Kidney glomerular epithelial cell (primary cell): ENCODE measurements around the gene TLX2.

Experiments
- DNase-seq: peaks from one replicate; lab custom pipeline; 2025; lab: John Stamatoyannopoulos, UW

The TLX2 gene

DNA sequence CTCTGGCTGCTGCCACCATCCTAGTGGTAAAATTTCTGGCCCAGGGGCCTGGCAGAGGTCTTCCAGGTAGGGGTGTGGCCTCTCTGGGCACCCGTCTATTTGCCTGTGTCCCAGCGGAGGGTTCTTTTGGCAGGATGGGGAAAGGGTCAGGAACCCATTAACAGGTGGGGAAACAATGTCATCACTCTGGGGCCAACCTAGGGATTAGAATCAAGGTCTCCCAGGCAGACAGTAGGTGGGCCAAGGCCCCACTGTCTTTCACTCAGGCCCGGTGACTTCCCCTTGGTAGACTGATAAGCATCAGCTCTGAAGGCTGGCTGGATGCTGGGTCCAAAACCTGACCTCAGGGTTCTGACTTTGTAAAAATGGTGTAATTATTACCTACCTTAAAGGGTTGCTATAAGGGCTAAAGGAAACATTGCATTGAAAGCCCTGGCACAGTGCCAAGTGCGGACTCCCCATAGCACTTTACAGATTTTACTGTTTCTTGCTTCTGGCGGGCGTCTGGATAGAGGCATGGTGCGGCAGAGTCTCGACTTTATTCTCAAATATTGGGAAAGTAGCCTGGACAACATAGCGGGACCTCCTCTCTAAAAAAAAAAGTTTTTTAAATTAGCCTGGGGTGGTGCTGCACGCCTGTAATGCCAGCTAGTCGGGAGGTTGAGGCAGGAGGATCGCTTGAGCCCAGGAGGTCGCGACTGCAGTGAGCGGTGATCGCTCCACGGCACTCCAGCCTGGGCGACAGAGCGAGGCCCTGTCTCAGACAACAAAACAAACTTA, 17.1 kb upstream of the TLX2 start:
- no peak for DNase-seq

DNA sequence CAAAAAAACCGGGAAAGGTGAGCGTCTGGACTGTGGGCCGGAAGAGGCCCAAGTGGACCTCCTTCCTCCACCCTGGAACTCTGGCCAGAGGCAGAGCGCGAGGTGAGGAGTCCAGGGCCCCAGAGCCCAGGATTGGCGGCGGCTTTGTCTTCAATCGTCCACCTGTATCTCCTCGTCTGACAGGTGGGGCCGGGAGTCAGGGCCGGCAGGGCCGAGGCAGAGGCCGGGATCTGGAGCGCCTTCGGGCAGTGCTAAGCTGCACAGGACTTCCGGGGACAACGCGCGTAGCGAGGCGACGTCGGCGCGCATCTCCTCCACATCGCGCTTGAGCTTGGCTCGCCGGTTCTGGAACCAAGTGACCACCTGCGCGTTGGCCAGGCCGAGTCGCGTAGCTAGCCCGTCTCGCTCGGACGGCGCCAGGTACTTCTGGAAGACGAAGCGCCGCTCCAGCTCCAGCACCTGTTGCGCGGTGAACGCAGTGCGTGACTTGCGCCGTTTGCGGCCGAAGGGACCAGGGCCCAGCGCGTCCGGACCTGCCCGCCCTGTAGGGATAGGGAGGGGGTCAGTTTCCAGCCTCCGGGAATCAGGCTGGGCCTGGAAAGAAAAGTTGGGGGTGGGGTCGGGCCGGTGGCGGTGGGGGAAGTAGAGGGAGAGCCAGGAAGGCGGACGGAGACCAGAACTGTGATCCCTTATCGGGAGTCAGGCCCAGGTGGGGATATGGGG, 16.3 kb upstream of the TLX2 start:
- DNase-seq: no peak

DNA sequence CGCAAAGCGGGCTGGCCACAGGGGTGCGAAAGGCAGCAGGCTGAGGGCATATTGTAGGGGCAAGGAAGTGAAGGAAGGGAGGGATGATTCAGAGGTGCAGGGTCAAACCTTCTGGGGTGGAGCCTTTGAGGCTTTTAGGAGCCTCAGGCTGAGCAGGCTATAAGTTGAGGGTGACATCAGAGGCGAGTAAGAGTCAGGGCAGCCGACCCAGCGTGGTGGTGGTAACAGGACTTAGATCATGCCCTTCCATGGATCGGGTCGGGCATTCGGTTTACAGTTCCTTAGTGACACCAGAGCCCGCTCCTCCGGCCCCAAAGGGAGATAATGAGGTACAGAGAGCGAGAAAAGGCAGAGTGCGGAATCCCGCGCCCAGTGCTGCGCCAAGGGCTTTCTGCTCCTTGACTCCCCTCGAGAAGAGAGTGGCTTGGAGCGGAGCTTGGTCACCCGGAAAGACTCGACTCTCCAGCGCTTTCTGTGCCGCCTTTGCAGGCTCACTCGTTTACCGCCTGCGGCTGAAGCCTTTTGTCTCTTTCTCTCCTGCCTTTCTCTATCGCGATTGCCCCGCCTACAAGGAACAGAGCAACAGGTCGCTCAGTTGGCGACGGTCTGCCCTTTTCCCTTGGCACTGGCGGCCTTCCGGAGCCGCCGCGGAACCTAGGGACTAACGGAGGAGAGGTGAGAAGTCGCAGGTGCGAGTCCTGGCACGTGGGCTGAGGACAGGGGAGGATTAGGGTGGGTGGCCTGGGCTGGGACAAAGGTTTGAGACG, 15.6 kb upstream of the TLX2 start:
- DNase-seq: no peak

DNA sequence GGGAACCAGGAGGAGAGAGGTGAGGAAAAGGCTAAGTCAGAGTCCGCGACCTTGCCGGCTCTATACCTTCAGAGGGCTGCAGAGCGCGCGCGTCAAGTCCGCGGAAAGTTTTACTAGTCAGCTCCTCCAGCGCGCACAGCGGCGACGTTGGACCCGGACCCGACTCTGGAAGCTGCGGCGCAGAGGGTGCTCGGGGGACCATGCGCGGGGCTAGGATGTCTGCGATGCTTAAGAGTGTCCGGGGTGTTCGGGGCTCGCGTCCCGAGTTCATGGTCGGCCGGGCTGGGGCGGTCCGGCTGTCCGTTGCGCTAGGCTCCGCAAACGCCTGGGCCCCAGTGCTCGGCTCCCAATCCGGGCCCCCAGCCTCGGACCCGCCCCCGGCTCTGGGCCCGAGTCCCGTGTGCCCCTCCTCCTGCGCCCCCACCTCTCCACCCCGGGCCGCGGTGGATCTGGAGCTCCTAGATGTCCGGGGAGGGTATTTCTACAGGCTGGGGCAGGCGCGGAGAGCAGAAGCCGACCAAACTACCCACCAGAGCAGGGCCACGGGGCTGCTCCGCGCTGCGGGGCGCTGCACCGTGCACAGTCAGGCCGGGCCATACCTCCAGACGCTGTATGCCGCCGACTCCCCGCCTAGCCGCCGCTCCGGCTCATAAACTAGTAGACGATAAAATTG, 14.8 kb upstream of the TLX2 start, which contains the start of gene LBX2:
Gene LBX2, minus strand, starts transcription at position 337 of the 673 bp plus-strand sequence. Its CDS starts 66 bp downstream, at position 271.
- no peak for DNase-seq

DNA sequence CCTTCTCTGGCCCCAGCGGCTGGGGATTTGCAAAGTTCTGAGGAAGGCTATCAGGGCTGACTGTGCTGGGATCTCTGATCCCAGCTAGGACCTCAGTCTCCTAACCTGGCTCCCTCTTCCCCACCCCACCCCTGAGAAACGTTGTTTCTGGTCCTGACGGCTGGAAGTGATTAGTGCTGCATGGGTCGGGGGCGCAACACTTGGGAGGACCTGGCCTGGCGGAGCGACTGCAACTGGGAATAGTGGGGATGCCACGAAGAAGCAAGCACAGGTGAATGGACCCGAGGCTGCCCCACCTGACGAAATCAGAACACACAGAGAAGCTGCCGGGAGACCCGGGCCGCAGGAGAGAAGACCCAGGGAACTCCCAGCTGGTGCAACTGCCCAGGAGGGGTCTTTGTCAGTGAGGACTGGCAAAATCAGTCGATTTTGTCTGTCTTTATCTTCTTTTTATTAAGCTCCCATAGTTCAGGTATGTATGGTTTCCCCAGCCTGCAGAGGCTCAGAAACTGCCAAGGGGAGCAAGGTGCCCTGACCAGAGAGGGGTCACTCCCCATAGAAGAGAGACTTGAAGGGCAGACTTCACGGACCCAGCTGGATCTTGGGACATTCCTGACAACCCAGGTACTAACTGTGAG, 14.2 kb upstream of the TLX2 start:
- DNase-seq: no peak

DNA sequence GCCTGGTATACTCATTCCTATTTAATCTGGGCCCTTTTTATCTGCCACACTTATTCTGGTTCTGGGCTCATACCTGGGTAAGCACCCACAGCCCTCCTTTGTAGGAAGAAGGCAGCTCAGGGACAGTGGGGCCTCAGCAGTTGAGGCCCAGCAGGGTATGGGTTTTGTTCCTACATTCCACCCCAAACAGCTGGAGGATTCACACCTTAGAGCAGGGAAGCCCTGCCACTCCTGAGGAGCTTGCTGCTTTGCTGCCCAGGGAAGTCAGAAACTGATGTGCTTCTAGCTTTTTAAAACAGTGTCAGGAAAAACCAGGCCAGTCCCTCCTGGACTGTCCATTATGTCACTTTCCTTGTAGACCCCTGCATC, 13.7 kb upstream of the TLX2 start:
- no peak for DNase-seq

DNA sequence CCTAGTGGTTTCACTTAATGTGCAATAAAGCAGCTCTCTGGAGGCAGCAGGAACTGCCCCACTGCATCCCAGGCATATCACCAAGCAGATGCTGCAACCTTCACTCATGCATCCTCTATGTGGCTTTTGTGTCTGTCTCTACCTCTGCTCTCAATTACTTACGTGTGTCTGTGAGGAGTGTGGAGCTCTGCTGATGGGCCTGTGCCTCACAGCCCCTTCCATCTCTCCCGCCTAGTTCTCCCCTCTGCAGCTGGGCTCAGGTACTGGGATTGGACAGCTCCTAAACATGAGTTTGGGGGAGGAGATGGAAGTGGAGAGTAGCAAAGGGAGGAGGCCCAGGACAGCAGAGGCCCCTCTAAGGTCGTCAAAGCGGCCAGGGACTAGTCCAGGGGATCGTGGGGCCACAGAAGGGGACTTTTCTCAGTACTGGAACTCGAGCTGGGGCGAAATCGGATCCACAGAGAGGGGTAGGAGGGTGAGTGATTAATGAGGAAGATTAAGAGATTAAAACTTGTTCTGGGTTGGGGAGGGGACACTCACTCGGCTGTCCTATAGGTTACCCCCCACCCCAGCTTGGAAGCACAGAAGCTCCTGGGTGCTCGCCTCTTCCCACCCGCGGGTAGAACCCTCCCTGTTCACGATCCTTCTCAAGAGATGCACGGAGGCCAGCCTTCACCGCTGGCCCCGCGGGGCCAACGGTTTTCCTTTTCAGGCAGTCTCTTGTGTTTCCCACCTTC, 12.7 kb upstream of the TLX2 start:
- no peak for DNase-seq

DNA sequence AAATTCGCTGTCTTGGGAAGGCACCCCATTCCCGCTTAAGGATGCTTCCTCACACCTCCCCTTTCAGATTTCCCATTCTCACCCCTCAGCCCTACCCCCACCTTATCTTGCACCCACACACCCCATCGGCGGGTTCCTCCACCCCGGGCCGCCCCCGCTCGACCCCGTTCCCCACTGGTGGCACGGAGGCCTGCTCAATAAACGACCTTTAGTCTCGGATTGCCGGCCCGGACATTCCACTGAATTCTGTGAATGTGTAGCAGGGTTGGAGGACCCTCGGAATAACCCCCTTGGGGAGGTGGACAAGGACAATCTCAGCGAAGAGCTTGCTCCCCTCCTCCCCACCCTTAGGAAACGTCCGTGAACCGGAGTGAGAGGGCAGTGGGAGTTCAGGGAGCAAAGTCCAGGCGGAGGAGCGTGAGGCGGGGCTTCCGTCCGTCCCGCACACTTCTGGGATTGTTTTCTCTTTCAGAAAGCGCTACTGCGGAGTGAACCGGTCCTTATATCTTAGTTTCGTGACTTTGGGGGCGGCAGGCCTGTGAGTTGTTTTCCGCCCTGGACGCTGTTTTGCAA, 12.0 kb upstream of the TLX2 start:
- no peak for DNase-seq

DNA sequence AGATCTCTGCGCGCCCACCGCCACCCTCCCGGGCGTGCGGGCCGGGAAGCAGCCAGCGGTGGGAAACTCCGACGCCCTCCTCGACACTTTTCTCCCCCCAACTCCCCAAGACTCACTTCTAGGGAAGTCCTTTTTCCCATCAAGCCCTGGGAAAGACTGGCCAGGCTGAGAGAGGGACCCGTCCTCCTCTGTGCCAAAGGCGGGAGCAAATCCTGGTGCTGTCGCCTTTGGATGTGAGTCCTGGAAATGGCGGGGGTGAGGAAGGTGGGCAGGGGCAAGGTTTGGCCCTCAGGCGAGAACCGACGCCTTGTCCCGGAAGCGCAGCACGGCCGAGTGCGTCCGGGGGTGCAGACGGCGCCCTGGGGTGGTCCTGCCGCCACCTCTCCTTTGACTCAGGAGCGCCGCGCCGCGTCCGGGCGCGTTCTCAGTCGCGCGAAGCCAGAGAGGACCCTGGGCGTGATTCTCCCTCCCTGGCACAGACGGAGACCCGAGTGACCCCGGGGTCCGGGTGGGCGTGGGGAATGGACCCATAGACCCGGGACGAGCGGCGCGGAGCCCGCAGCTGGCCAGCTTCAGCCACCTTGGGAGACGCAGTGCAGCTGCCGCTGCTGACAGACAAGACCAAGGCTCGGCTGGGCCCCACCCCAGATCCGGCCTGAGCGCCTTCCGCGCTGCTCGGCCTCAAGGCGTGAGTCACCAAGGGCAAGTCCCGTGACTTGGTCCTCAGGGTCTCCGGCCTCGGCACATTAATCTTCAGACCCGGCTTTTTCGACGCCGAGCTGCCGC, 11.3 kb upstream of the TLX2 start:
- peak; percentile 17 for DNase-seq

DNA sequence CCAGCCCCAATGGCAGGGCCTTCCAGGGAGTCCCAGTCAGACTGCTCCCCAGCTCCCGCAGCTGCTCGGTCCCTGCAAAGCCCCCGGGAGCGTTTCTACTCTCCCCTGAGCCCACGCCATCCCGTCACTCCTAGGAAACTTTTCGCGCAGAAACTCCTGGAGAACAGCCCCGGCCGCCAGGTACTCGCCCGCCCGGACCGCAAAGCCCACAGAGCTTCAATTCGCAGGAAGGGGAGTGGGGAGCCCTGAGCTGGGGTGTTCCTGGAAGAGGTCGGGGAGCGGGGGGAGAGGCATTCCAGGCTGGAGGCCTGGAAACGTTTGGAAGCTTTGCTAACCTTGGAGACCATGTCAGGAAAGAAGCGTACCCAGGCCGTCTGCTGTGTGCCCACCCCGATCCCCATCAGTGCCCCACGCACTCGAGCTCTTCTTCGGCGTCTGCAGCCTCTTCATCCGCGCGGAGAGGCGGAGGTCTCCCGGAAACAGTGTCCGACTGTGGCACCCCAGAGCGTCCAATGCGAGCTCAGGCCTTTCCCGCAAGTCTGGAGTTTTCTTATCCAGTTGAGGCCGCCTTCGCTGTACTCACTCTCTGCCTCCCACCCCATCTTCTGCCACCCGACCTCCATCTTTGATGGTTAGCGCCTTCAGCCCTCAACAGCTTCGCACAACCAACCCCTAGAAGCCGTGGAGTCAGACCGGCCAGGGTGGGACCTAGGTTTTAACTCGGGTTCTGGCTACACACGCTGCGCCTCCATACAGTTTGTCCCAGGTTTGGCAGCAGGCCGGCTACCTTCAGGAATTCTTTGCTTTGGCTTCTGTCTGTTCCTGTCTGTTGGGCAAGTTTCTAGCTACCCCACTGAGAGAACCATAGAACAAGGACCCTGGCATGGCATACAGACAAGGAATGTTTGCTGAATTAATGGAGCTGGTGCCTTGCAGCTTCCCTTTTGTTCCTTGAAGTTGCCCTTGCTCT, 10.5 kb upstream of the TLX2 start:
- DNase-seq: no peak

DNA sequence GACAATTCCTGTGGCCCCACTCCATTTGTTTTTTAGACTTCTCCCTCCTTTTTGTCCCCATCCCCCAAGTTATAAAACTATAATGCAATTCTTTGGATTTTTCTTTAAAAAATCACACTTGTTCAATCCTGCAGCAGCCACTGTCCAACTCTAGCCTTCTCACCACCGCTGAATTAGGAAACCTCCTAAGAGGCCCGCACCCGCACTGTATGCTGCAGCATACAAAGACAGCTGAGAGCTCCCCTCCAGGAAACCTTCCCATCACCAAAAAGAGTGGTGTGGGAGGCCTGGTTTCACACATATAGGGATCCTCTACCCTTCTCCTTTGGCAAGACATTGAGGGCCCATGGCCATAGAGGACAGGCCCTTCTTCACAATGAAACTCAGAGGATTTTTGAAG, 9.7 kb upstream of the TLX2 start:
- DNase-seq: no peak

DNA sequence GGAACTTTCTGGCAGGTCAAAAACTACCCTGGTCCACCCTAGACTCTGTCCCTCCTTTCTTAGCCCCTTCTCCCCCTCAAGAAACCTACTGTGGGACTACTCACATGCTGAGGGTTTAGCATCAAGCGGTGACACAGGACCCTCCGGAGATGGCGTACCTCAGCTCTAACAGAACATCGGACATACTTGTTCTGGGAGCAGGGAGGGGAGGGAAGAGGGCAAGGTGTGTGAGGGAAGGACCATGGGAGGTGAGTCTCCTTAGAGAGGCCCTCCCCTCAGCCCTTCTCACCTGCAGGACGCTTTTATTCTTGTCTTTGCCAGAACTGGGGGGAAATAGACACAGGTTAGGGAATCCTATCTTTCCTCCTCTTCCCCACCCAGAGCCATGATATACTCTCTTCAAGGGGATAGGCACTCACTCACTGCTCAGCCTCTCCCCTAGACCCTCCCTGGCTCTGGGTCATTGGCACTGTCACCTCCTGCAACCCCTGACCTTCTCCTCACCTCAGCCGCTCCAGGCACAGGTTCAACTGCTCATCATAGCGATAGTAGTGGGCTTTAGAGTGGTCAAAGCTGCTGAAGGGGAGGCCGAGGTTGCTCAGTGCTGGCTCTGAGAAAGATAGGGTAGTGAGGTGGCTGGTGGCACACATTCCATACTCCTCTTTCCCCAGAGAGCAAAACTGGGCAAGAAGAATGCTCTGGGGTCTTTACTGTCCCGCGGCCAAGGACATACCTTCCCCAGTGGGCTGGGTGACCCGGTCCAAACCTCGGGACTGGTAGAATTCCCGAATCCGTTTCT, 8.6 kb upstream of the TLX2 start:
- no peak for DNase-seq

DNA sequence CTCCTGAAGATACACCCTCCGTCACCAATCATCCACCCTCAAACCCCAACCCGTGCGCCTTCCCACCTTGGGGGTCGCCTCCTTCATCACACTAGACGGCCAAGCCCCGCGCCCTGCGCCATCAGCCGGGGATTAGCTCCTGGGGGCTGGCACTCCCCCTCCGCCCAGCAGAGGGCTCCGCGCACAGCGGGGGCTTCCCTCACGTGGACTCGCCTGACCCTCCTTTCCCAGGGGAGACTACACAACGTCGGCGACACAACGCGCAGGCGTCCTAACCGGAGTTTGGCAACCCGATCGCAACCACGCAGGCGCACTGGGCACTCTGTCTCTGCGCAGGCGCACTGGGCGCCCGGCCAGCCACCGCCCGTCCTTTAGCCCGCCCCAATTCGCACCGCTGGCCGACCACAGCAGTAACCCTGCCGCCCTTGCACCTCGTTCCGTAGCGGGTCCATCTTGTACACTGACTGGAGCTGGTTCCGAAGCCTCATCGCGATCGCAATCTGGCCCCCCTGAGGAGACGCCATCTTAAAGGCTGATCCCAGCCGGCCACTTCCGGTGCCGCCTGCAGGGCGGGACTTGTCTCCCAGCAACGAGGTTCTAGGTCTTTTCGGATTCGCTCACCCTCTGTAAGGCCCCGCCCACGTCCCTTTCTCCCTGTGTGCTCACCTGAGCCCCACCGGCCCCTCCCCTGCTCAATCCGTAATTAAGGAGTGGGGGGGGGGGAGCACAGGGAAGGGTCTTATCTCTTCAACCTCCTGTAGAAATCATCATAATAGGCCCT, 6.9 kb upstream of the TLX2 start, which contains the start of gene PCGF1:
Gene PCGF1, minus strand, starts transcription at position 551 of the 781 bp plus-strand sequence. Its CDS starts 27 bp downstream, at position 524.
- DNase-seq: peak; percentile 91

DNA sequence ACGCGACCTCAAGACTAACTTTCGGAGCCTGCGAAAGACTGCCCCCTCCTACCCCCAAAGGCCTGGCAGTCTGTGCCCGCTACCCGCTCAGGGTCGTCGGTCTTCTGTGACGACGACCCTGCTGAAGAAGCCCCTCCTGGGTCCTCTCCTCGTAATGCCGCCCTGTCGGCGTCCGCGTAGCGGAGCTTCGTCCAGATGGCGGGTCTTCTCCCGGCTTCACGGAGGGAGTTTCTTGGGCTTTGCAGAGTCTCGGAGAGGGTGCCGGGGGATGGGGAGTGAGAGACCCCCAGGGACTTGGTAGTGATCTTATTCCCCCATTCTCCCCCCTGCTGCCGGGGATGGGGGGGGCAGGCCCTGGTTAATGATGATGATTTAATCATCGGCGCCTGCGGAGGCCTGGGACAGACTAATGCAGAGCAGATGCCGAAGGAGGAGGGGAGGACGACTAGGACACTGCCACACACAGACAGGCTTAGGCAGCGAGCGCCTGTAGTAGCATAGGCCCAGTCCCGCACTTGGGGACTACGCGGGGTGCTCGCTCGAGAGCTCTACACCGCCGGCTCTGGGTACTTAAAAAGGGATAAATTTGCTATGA, 6.2 kb upstream of the TLX2 start:
- DNase-seq: peak; percentile 21

DNA sequence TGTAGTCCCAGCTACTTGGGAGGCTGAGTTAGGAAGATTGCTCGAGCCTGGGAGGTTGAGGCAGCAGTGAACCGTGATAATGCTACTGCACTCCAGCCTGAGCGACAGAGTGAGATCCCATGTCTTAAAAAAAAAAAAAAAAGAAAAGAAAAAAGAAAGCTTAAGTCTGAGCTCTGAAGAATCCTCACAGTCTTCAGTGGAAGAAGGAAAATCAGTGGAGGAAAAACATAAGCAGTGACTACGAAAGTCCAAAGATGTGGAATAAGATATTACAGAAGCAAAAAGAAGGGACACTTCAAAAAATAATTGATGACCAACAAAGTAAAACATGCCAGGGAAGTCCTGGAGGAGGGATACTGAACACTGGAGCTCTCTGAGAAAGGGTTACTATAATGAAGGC, 4.0 kb upstream of the TLX2 start:
- DNase-seq: no peak
